IMR-90 (cell line): ENCODE measurements around the gene TRIM27. TPM values are rescaled to one million over a fixed set of nuclear protein-coding genes. Genes with fewer than 3 reads are reported as not detected.

Experiments used
- ATAC-seq: fragments of 200-7000 bp; cut with Tn5 transposase; 2 replicates; pipeline ENCODE4 v1.9.1; 2020; ENCODE audit warnings: low read depth, mild to moderate bottlenecking, moderate library complexity
- BruUV-seq: library from RNA; stranded (reverse); fragments of 400-500 nt; replicated peaks from 2 replicates; lab custom pipeline; 2021; lab: Mats Ljungman, UMichigan
- CTCF ChIA-PET: fragments of 300-600 bp; formaldehyde crosslinking; extraction: SDS; loops from one replicate; lab custom pipeline; 2021; ENCODE audit warnings: antibody characterized with exemption; lab: Yijun Ruan, JAX
- POLR2A ChIA-PET: fragments of 300-600 bp; sonication (Branson Sonifier 250); formaldehyde crosslinking; loops from one replicate; lab custom pipeline; 2022; ENCODE audit warnings: antibody characterized with exemption; ENCODE audit not compliant: unreplicated experiment; lab: Charles Lee
- DNase-seq: peaks from one replicate; pipeline ENCODE4 v3.0.0; 2013
- H2AFZ ChIP-seq: replicated peaks from 2 replicates; pipeline ENCODE3; 2013; ENCODE audit warnings: low read length, mild to moderate bottlenecking; ENCODE audit not compliant: poor library complexity
- H2AK5ac ChIP-seq: 2 replicates; pipeline ENCODE4 v1.6.1; 2013; ENCODE audit warnings: low read depth, low read length, inconsistent platforms
- H2AK9ac ChIP-seq: replicated peaks from 2 replicates; pipeline ENCODE3; 2013; ENCODE audit warnings: mild to moderate bottlenecking, low read depth, low read length, moderate library complexity; ENCODE audit not compliant: poor library complexity
- H2BK120ac ChIP-seq: 2 replicates; pipeline ENCODE4 v1.6.1; 2013; ENCODE audit warnings: low read depth, low read length, inconsistent platforms
- H2BK15ac ChIP-seq: 3 replicates; pipeline ENCODE4 v1.6.1; 2013; ENCODE audit warnings: low read depth, low read length, inconsistent platforms
- H2BK20ac ChIP-seq: 2 replicates; pipeline ENCODE4 v1.6.1; 2013; ENCODE audit warnings: low read depth, mild to moderate bottlenecking, inconsistent platforms, low read length, moderate library complexity
- H2BK5ac ChIP-seq: 2 replicates; pipeline ENCODE4 v1.6.1; 2013; ENCODE audit warnings: mild to moderate bottlenecking, low read depth, low read length, inconsistent platforms; ENCODE audit not compliant: poor library complexity, severe bottlenecking
- H3K14ac ChIP-seq: replicated peaks from 2 replicates; pipeline ENCODE4 v1.6.1; 2013; ENCODE audit warnings: low read depth, low read length, inconsistent platforms
- H3K18ac ChIP-seq: 2 replicates; pipeline ENCODE4 v1.6.1; 2013; ENCODE audit warnings: low read depth, low read length, control low read depth
- H3K23ac ChIP-seq: 2 replicates; pipeline ENCODE4 v1.6.1; 2013; ENCODE audit warnings: low read depth, low read length, inconsistent platforms
- H3K27ac ChIP-seq: 2 replicates; pipeline ENCODE4 v1.5.1; 2013; ENCODE audit warnings: mild to moderate bottlenecking, control low read depth, low read length; ENCODE audit not compliant: insufficient read depth
- H3K27me3 ChIP-seq: 2 replicates; pipeline ENCODE4 v1.6.1; 2013; ENCODE audit warnings: low read length; ENCODE audit not compliant: control insufficient read depth, insufficient read depth
- H3K36me3 ChIP-seq: 2 replicates; pipeline ENCODE4 v1.6.1; 2013; ENCODE audit warnings: low read length, mixed read lengths; ENCODE audit not compliant: control insufficient read depth, insufficient read depth
- H3K4ac ChIP-seq: 2 replicates; pipeline ENCODE4 v1.6.1; 2013; ENCODE audit warnings: low read depth, low read length, inconsistent platforms
- H3K4me1 ChIP-seq: 2 replicates; pipeline ENCODE4 v1.6.1; 2013; ENCODE audit warnings: low read length, mixed read lengths; ENCODE audit not compliant: control insufficient read depth, insufficient read depth
- H3K4me2 ChIP-seq: 2 replicates; pipeline ENCODE4 v1.6.1; 2013; ENCODE audit warnings: low read depth, mild to moderate bottlenecking, control low read depth, low read length, moderate library complexity
- H3K4me3 ChIP-seq: 2 replicates; pipeline ENCODE4 v1.5.1; 2013; ENCODE audit warnings: low read depth, mild to moderate bottlenecking, control low read depth, low read length, moderate library complexity; ENCODE audit not compliant: insufficient read depth
- H3K56ac ChIP-seq: 2 replicates; pipeline ENCODE4 v1.6.1; 2013; ENCODE audit warnings: low read length, inconsistent platforms; ENCODE audit not compliant: insufficient read depth; ENCODE audit errors: extremely low read depth
- H3K79me1 ChIP-seq, 2 experiments: 2 replicates each; pipeline ENCODE4 v1.6.1; 2013; ENCODE audit warnings: low read length in 2 of 2, inconsistent platforms in 1 of 2, low read depth in 1 of 2
- H3K9ac ChIP-seq: 2 replicates; pipeline ENCODE4 v1.6.1; 2013; ENCODE audit warnings: low read depth, low read length, control low read depth
- H3K9me1 ChIP-seq: 2 replicates; pipeline ENCODE4 v1.6.1; 2013; ENCODE audit warnings: low read length, inconsistent platforms; ENCODE audit not compliant: insufficient read depth
- H3K9me3 ChIP-seq: 2 replicates; pipeline ENCODE4 v1.6.1; 2013; ENCODE audit warnings: low read length; ENCODE audit not compliant: control insufficient read depth, insufficient read depth
- H4K20me1 ChIP-seq: 2 replicates; pipeline ENCODE4 v1.6.1; 2013; ENCODE audit warnings: low read length, inconsistent platforms; ENCODE audit not compliant: insufficient read depth
- H4K5ac ChIP-seq: 2 replicates; pipeline ENCODE4 v1.6.1; 2013; ENCODE audit warnings: mild to moderate bottlenecking, low read depth, low read length, control low read depth
- H4K8ac ChIP-seq, 2 experiments: 2 replicates each; pipeline ENCODE4 v1.6.1; 2013; ENCODE audit warnings: low read depth in 2 of 2, low read length in 2 of 2, control low read depth in 1 of 2, inconsistent platforms in 1 of 2
- H4K91ac ChIP-seq: 2 replicates; pipeline ENCODE4 v1.6.1; 2013; ENCODE audit warnings: low read depth, low read length, inconsistent platforms; ENCODE audit not compliant: insufficient read depth
- BHLHE40 ChIP-seq: fragments of 150-350 bp; IDR thresholded peaks from 2 replicates; pipeline ENCODE4 v1.6.1; 2016; ENCODE audit warnings: mild to moderate bottlenecking, low read depth, low read length
- CEBPB ChIP-seq: IDR thresholded peaks from 2 replicates; pipeline ENCODE4 v1.6.1; 2012; ENCODE audit warnings: low read depth, low read length, improper control_type of control experiment
- CHD1 ChIP-seq: IDR thresholded peaks from 2 replicates; pipeline ENCODE4 v1.6.1; 2012; ENCODE audit warnings: low read depth, low read length, improper control_type of control experiment
- CTCF ChIP-seq: conservative IDR thresholded peaks from 2 replicates; pipeline ENCODE4 v1.5.1; 2012; ENCODE audit warnings: mild to moderate bottlenecking, low read depth, low read length, improper control_type of control experiment
- ELK1 ChIP-seq: fragments of 150-350 bp; IDR thresholded peaks from 2 replicates; pipeline ENCODE4 v1.6.1; 2016; ENCODE audit warnings: low read depth, mild to moderate bottlenecking, low read length, moderate library complexity, borderline replicate concordance
- FOS ChIP-seq: fragments of 150-350 bp; IDR thresholded peaks from 2 replicates; pipeline ENCODE4 v1.6.1; 2016; ENCODE audit warnings: low read depth, low read length
- MAFK ChIP-seq: IDR thresholded peaks from 2 replicates; pipeline ENCODE4 v1.6.1; 2012; ENCODE audit warnings: low read depth, low read length, improper control_type of control experiment
- MAZ ChIP-seq: IDR thresholded peaks from 2 replicates; pipeline ENCODE4 v1.6.1; 2012; ENCODE audit warnings: low read depth, mild to moderate bottlenecking, low read length, improper control_type of control experiment, moderate library complexity, borderline replicate concordance
- MXI1 ChIP-seq: IDR thresholded peaks from 2 replicates; pipeline ENCODE4 v1.6.1; 2012; ENCODE audit warnings: low read depth, mild to moderate bottlenecking, low read length, moderate library complexity, borderline replicate concordance
- NFE2L2 ChIP-seq: fragments of 150-350 bp; IDR thresholded peaks from 2 replicates; pipeline ENCODE4 v1.6.1; 2016; ENCODE audit warnings: low read depth, mild to moderate bottlenecking, low read length
- POLR2A ChIP-seq: IDR thresholded peaks from 2 replicates; pipeline ENCODE4 v1.6.1; 2012; ENCODE audit warnings: mild to moderate bottlenecking, low read depth, low read length
- RAD21 ChIP-seq: IDR thresholded peaks from 2 replicates; pipeline ENCODE4 v1.6.1; 2012; ENCODE audit warnings: low read length, improper control_type of control experiment
- RCOR1 ChIP-seq: IDR thresholded peaks from 2 replicates; pipeline ENCODE4 v1.6.1; 2012; ENCODE audit warnings: mild to moderate bottlenecking, low read length, improper control_type of control experiment; ENCODE audit not compliant: insufficient replicate concordance
- RFX5 ChIP-seq: IDR thresholded peaks from 2 replicates; pipeline ENCODE4 v1.8.0; 2012; ENCODE audit warnings: low read depth, mild to moderate bottlenecking, low read length, moderate library complexity
- SMC3 ChIP-seq: fragments of 150-350 bp; IDR thresholded peaks from 2 replicates; pipeline ENCODE4 v1.6.1; 2016; ENCODE audit warnings: low read depth, mild to moderate bottlenecking, antibody characterized with exemption, low read length, moderate library complexity
- USF2 ChIP-seq: fragments of 150-350 bp; IDR thresholded peaks from 2 replicates; pipeline ENCODE4 v1.6.1; 2017; ENCODE audit warnings: mild to moderate bottlenecking, antibody characterized with exemption, low read length, low read depth
- WGBS, 2 experiments: methylation state at CpG; one replicate each; pipeline versions ENCODE4 v1.1.5 to v1.1.7; 2013; ENCODE audit warnings: missing lambda C conversion rate in 2 of 2; ENCODE audit not compliant: insufficient read length in 1 of 2; ENCODE audit errors: extremely low coverage in 2 of 2; 5-methylcytosine and 5-hydroxymethylcytosine counted together
- dilution Hi-C: fragments of 300-500 bp; cut with HindIII; formaldehyde crosslinking; loops from one replicate; pipeline ENCODE4 v1.14.3; 2018; ENCODE audit warnings: low sequenced_read_pairs; ENCODE audit not compliant: unreplicated experiment
- in situ Hi-C: fragments of 300-500 bp; cut with MboI; formaldehyde crosslinking; loops from 3 replicates; pipeline ENCODE4 v1.14.3; 2019; ENCODE audit warnings: low sequenced_read_pairs, inconsistent platforms, mixed read lengths
- intact Hi-C: fragments of 100-400 bp; cut with micrococcal nuclease; formaldehyde crosslinking; loops from 2 replicates; pipeline ENCODE4 v1.10.0; 2022
- polyA plus RNA-seq, 3 experiments: library from polyadenylated mRNA; depleted of rRNA; stranded (reverse); fragments of >200 nt; gene quantifications; 2 replicates each; pipeline ENCODE4 v1.2.3, GENCODE V29; 2012; ENCODE audit warnings: low replicate concordance in 1 of 3
- total RNA-seq: library from RNA; depleted of rRNA; stranded (reverse); fragments of >200 nt; gene quantifications from 2 replicates; pipeline ENCODE4 v1.2.3, GENCODE V29; 2012

Gene TRIM27
- total and polyA plus RNA-seq, 2 of the 4 experiments (the other 2 are of a cell fraction): 44.4 to 48.0 TPM

- Histone ChIP-seq H3K9me1 (no peaks in the 10 kb centered on the region), H2AFZ (no peak overlapping the region), H2BK120ac (no peak overlapping the region), H3K18ac (no peak overlapping the region), H3K4me1 (no peaks in the 10 kb centered on the region), H4K20me1 (peaks cover under 1% of the 10 kb centered on the region; the same call in 1 of the 2 replicates), H2AK9ac (no peak overlapping the region), H3K27me3 (no peaks in the 10 kb centered on the region), H3K23ac (no peak overlapping the region), H4K8ac (no peak overlapping the region), H3K79me1 (peaks cover 0 to 6% of the 10 kb centered on the region in 2 experiments; a peak in 2 of 4 replicates), H2AK5ac (no peak overlapping the region), H3K4ac (no peak overlapping the region), H2BK20ac (no peak overlapping the region), H3K36me3 (no peaks in the 10 kb centered on the region), H2BK15ac (no peak overlapping the region), H4K91ac (no peak overlapping the region), H3K4me2 (no peak overlapping the region), H4K5ac (no peak overlapping the region), H3K56ac (no peak overlapping the region), H3K9me3 (no peaks in the 10 kb centered on the region), H3K4me3 (no peak overlapping the region), H2BK5ac (no peak overlapping the region), H3K9ac (no peak overlapping the region), H3K27ac (no peak overlapping the region), H3K14ac (no peak overlapping the region)
- WGBS, 2 experiments: no CpG with 5 or more reads among the region's 5 CpGs
- no peak for ATAC-seq
- TF ChIP-seq USF2 (no peak), MXI1 (no peak), NFE2L2 (no peak), POLR2A (no peak), RFX5 (no peak), CTCF (no peak), RCOR1 (no peak), BHLHE40 (no peak), CEBPB (no peak), MAZ (no peak), MAFK (no peak), ELK1 (no peak), FOS (no peak), SMC3 (no peak), CHD1 (no peak), RAD21 (no peak)
- ChIA-PET POLR2A (no interaction called here), CTCF (interaction anchor here (0.6 kb wide), 1 partner anchor 90 kb away, joined by 3 read pairs; no protein-coding TSS in a partner anchor)
- intact Hi-C loops: no loop called here
- in situ Hi-C loops: no loop called here
- BruUV-seq: no TSS peak
- no peak for DNase-seq
- dilution Hi-C loops: no loop called here
These were observed 4.1 kb upstream of the TRIM27 start for GRCh38 chr6:28927846-28928245.
